A549 (cell line): ENCODE results near the gene ERN1. TPM values are rescaled to one million over a fixed set of nuclear protein-coding genes. Genes with fewer than 3 reads are reported as not detected.

Source experiments
- ATAC-seq, 2 experiments: fragments of 200-7000 bp in 1 of 2; fragments of >200 bp in 1 of 2; cut with Nextera tagmentation in 1 of 2; cut with Tn5 transposase in 1 of 2; 3 replicates each; pipeline versions ENCODE4 v1.8.0 to v1.9.1; 2018 to 2020; ENCODE audit warnings: mild to moderate bottlenecking in 1 of 2, moderate library complexity in 1 of 2
- CTCF ChIA-PET: fragments of 300-600 bp; sonication (Branson Sonifier 250); formaldehyde crosslinking; extraction: SDS; loops from one replicate; lab custom pipeline; 2021; ENCODE audit warnings: antibody characterized with exemption, inconsistent platforms; lab: Yijun Ruan, JAX
- POLR2A ChIA-PET: fragments of 350-600 bp; formaldehyde crosslinking; extraction: SDS; loops from one replicate; lab custom pipeline; 2021; ENCODE audit warnings: antibody characterized with exemption, inconsistent platforms; lab: Yijun Ruan, JAX
- DNase-seq, 2 experiments: peaks; one replicate each; pipeline versions ENCODE4 v3.0.0 to v3.0.0-alpha.2; 2011 to 2016; ENCODE audit warnings: low read depth in 1 of 2, low spot score in 1 of 2
- FAIRE-seq: peaks from 2 replicates; lab custom pipeline; 2011; peaks lifted over from hg19 to GRCh38; lab: Jason Lieb, UNC
- H3K27ac ChIP-seq, 2 experiments: fragments of >200 bp; sonication (Bioruptor Twin); formaldehyde crosslinking; 3 replicates each; pipeline ENCODE4 v1.5.1; 2016 to 2017
- H3K4me1 ChIP-seq: fragments of >200 bp; sonication (Bioruptor Twin); formaldehyde crosslinking; 3 replicates; pipeline ENCODE4 v1.6.1; 2016
- H3K4me2 ChIP-seq: fragments of >200 bp; sonication (Bioruptor Twin); formaldehyde crosslinking; 3 replicates; pipeline ENCODE4 v1.6.1; 2016
- H3K4me3 ChIP-seq: fragments of >200 bp; sonication (Bioruptor Twin); formaldehyde crosslinking; 3 replicates; pipeline ENCODE4 v1.5.1; 2016
- H3K9me3 ChIP-seq: fragments of >200 bp; sonication (Bioruptor Twin); formaldehyde crosslinking; 3 replicates; pipeline ENCODE4 v1.6.1; 2016
- BHLHE40 ChIP-seq: IDR thresholded peaks from 2 replicates; pipeline ENCODE4 v1.6.1; 2012; ENCODE audit warnings: low read depth, low read length, inconsistent platforms
- CEBPB ChIP-seq, 2 experiments: fragments of >200 bp in 1 of 2; sonication (Bioruptor Twin) in 1 of 2; formaldehyde crosslinking in 1 of 2; IDR thresholded peaks; 2 replicates each; pipeline ENCODE4 v1.6.1; 2012 to 2016
- EP300 ChIP-seq, 2 experiments: fragments of >200 bp; sonication (Bioruptor Twin); formaldehyde crosslinking; IDR thresholded peaks; 2 replicates in 1 of 2; 3 replicates in 1 of 2; pipeline ENCODE4 v1.6.1; 2016 to 2017
- FOSL2 ChIP-seq, 2 experiments: fragments of 450-650 bp in 1 of 2; fragments of >200 bp in 1 of 2; sonication (Bioruptor Twin) in 1 of 2; formaldehyde crosslinking; IDR thresholded peaks; 2 replicates each; pipeline versions ENCODE4 v1.5.0 to v1.6.1; 2016 to 2020; ENCODE audit warnings: mild to moderate bottlenecking in 1 of 2, moderate library complexity in 1 of 2
- FOXS1 ChIP-seq: fragments of 250-450 bp; sonication (Bioruptor Pico); IDR thresholded peaks from 2 replicates; pipeline ENCODE4 v1.5.0; 2020; ENCODE audit warnings: mild to moderate bottlenecking, moderate library complexity
- GATA3 ChIP-seq: IDR thresholded peaks from 2 replicates; pipeline ENCODE4 v1.6.1; 2012; ENCODE audit warnings: borderline replicate concordance
- HDAC2 ChIP-seq: fragments of 200-600 bp; sonication (generic); IDR thresholded peaks from 2 replicates; pipeline ENCODE4 v1.6.1; 2016
- HEYL ChIP-seq: fragments of 250-450 bp; sonication (Bioruptor Pico); IDR thresholded peaks from 2 replicates; pipeline ENCODE4 v1.8.0; 2021; ENCODE audit warnings: mild to moderate bottlenecking, moderate library complexity
- HOXB5 ChIP-seq: fragments of 250-450 bp; sonication (Bioruptor Pico); IDR thresholded peaks from 2 replicates; pipeline ENCODE4 v1.5.0; 2020; ENCODE audit warnings: mild to moderate bottlenecking, moderate library complexity
- JUN ChIP-seq, 2 experiments: fragments of >200 bp; sonication (Bioruptor Twin); formaldehyde crosslinking; IDR thresholded peaks; 2 replicates in 1 of 2; 3 replicates in 1 of 2; pipeline ENCODE4 v1.6.1; 2016 to 2017
- JUNB ChIP-seq: fragments of >200 bp; sonication (Bioruptor Twin); formaldehyde crosslinking; IDR thresholded peaks from 2 replicates; pipeline ENCODE4 v1.6.1; 2016
- RAD21 ChIP-seq, 2 experiments: fragments of >200 bp in 1 of 2; sonication (Bioruptor Twin) in 1 of 2; formaldehyde crosslinking in 1 of 2; IDR thresholded peaks in 1 of 2; conservative IDR thresholded peaks in 1 of 2; 2 replicates in 1 of 2; 3 replicates in 1 of 2; pipeline ENCODE4 v1.6.1; 2012 to 2018; ENCODE audit warnings: inconsistent platforms in 1 of 2
- SMC3 ChIP-seq: fragments of >200 bp; sonication (Bioruptor Twin); formaldehyde crosslinking; IDR thresholded peaks from 3 replicates; pipeline ENCODE4 v1.6.1; 2018; ENCODE audit warnings: inconsistent platforms
- TFCP2L1 ChIP-seq: fragments of 250-450 bp; sonication (Bioruptor Pico); IDR thresholded peaks from 2 replicates; pipeline ENCODE4 v1.5.0; 2021; ENCODE audit warnings: mild to moderate bottlenecking
- ZFP36 ChIP-seq: fragments of 450-650 bp; IDR thresholded peaks from 2 replicates; pipeline ENCODE4 v1.6.1; 2014; ENCODE audit warnings: borderline replicate concordance; ENCODE audit not compliant: partially characterized antibody
- ZSCAN20 ChIP-seq: fragments of 250-450 bp; sonication (Bioruptor Pico); IDR thresholded peaks from 2 replicates; pipeline ENCODE4 v1.8.0; 2022; ENCODE audit warnings: mild to moderate bottlenecking, moderate library complexity
- WGBS: methylation state at CpG from one replicate; pipeline ENCODE4 v1.1.6; 2017; ENCODE audit errors: missing lambda C conversion rate; 5-methylcytosine and 5-hydroxymethylcytosine counted together
- polyA plus RNA-seq, 4 experiments: library from polyadenylated mRNA; depleted of rRNA in 3 of 4; stranded (reverse); fragments of >200 nt; fragmentation: RNase III in 1 of 4; extraction: RNeasy Plus Mini Kit Qiagen cat#74134 plus additional on column Dnase treatment in 1 of 4; gene quantifications; 2 replicates in 3 of 4; 3 replicates in 1 of 4; pipeline ENCODE4 v1.2.3, GENCODE V29; 2011 to 2017
- TF ChIP-seq, protein P1 (sequence below): IDR thresholded peaks from 2 replicates; pipeline ENCODE4 v1.6.1; 2012
- TF ChIP-seq, protein P2 (sequence below): fragments of >200 bp; sonication (Bioruptor Twin); formaldehyde crosslinking; IDR thresholded peaks from 3 replicates; pipeline ENCODE4 v1.6.1; 2016
- TF ChIP-seq, protein P3 (sequence below): fragments of >200 bp; sonication (Bioruptor Twin); formaldehyde crosslinking; IDR thresholded peaks from 2 replicates; pipeline ENCODE4 v1.6.1; 2016
- TF ChIP-seq, protein P4 (sequence below): fragments of 150-350 bp; IDR thresholded peaks from 2 replicates; pipeline ENCODE4 v1.6.1; 2014; ENCODE audit warnings: low read depth, mild to moderate bottlenecking, low read length
- TF ChIP-seq, protein P5 (sequence below): fragments of 450-650 bp; IDR thresholded peaks from 2 replicates; pipeline ENCODE4 v1.6.1; 2014; ENCODE audit warnings: antibody characterized with exemption
- TF ChIP-seq, protein P6 (sequence below): fragments of >200 bp; sonication (Bioruptor Twin); formaldehyde crosslinking; IDR thresholded peaks from 3 replicates; pipeline ENCODE4 v1.5.1; 2016

Gene ERN1
- polyA plus RNA-seq, 2 of the 4 experiments (the other 2 are of a cell fraction): 4.1 to 19.8 TPM

DNA sequence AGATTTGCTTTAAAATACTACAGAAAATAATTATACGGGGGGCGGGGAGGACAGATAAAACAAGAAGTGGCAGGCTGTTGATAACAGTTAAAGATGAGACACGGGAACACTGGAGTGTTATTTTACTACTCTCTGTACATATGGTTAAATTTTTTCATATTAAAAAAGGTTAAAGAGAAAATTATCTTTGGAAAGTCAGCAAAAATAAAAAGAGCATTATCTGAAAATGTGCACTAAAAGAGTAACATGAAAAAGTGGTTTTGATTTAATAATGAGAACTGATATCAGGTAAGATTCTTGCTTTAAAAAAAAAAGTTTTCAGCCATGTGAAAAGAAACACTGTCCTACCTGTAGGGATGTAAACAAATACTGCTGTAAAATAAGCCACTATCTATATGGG, 46.9 kb downstream of the ERN1 start:
- Histone ChIP-seq H3K4me3 (no peak overlapping the region), H3K27ac (peak overlapping the region; percentile 88 to 89), H3K4me1 (peaks cover 75% of the 10 kb centered on the region), H3K9me3 (no peaks in the 10 kb centered on the region), H3K4me2 (peak overlapping the region; percentile 69)
- ChIA-PET POLR2A (interaction anchor here (0.8 to 4.4 kb wide), 4 partner anchors 9 to 54 kb away, joined by 3 to 27 read pairs (median 8); partner anchors contain the start of gene ERN1), CTCF (interaction anchor here (0.9 to 5.2 kb wide), 11 partner anchors 7 to 93 kb away, joined by 3 to 27 read pairs (median 5); no protein-coding TSS in a partner anchor)
- TF ChIP-seq HOXB5 (no peak), ZSCAN20 (CRISPR knock-in tag) (0 out of 2 replicates have a peak, but pooled peaks have one; percentile 22), ZFP36 (no peak), TFCP2L1 (CRISPR knock-in tag) (no peak)
- FAIRE-seq (no peak), ATAC-seq (no peak), DNase-seq (no peak)
- WGBS: 65% methylated on average over 3 of the region's 3 CpGs

DNA sequence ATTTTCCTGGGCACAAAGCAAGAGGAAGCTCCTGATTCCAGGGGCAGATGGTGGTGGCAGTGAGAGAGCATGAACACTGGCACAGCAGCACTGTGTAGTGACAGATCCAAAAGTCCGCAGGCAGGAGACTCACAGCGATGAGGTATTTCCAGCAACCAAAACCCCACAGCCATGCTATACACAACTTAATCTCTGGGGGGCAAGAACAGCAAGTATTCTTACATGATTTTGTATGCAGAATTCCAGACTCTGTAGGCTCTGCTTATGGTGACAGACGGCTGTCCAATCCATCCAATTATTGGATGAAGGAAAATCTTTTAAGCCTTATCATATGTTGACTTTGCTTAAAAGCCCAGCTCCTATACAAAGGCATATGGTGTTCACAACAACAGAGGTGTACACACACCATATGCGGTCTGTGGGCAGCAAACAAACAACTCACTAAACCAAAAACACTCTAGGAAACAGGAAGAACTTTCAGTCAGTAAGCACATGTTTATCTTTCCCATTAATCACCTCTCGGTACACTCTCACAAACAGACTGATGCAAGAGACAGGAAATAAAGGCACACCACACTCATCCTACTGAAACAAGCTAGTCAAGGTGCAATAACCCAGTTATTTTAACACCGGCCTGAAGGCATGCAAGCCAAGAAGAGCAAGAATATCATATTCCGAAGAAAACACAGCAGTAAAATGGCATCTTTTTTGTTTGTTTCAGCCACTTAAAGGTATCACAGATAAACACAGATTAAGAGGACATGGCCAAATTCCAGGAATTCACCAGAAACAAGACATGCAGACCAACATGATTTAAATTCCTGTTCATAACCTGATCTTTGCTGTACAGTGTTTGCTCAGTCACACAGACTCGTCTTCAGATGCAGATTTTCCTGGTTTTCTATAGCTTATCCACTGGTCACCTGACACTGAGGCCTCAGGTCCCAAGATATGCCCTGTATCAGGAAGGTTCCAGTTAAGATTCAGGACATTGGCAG, 47.8 kb downstream of the ERN1 start:
- CTCF ChIA-PET: interaction anchor here (0.9 to 4.9 kb wide), 12 partner anchors 11 to 92 kb away, joined by 3 to 27 read pairs (median 4); no protein-coding TSS in a partner anchor
- POLR2A ChIA-PET: interaction anchor here (0.7 to 4.4 kb wide), 5 partner anchors 17 to 64 kb away, joined by 3 to 27 read pairs (median 5); partner anchors contain the start of gene ERN1
- Histone ChIP-seq H3K9me3 (no peaks in the 10 kb centered on the region), H3K4me2 (peak overlapping the region; percentile 69), H3K4me3 (peak overlapping the region; percentile 2; the same call in 1 of the 3 replicates), H3K4me1 (peaks cover 77% of the 10 kb centered on the region), H3K27ac (peak overlapping the region; percentile 88 to 89)
- peak; percentile 86 for TF ChIP-seq GATA3
- no peak; the same call in 1 of the 2 replicates for TF ChIP-seq BHLHE40
- TF ChIP-seq ZSCAN20 (CRISPR knock-in tag): peak; percentile 95
- TF ChIP-seq, protein P1, sequence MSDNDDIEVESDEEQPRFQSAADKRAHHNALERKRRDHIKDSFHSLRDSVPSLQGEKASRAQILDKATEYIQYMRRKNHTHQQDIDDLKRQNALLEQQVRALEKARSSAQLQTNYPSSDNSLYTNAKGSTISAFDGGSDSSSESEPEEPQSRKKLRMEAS: peak; percentile 83
- TF ChIP-seq, protein P2, sequence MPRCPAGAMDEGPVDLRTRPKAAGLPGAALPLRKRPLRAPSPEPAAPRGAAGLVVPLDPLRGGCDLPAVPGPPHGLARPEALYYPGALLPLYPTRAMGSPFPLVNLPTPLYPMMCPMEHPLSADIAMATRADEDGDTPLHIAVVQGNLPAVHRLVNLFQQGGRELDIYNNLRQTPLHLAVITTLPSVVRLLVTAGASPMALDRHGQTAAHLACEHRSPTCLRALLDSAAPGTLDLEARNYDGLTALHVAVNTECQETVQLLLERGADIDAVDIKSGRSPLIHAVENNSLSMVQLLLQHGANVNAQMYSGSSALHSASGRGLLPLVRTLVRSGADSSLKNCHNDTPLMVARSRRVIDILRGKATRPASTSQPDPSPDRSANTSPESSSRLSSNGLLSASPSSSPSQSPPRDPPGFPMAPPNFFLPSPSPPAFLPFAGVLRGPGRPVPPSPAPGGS: peak; percentile 87
- TF ChIP-seq HDAC2: no peak
- TF ChIP-seq HEYL (CRISPR knock-in tag): peak; percentile 15; the same call in 1 of the 2 replicates
- peak; percentile 83 for TF ChIP-seq JUNB
- TF ChIP-seq, protein P3, sequence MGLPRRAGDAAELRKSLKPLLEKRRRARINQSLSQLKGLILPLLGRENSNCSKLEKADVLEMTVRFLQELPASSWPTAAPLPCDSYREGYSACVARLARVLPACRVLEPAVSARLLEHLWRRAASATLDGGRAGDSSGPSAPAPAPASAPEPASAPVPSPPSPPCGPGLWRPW: peak; percentile 68; the same call in 1 of the 2 replicates
- TF ChIP-seq, protein P4, sequence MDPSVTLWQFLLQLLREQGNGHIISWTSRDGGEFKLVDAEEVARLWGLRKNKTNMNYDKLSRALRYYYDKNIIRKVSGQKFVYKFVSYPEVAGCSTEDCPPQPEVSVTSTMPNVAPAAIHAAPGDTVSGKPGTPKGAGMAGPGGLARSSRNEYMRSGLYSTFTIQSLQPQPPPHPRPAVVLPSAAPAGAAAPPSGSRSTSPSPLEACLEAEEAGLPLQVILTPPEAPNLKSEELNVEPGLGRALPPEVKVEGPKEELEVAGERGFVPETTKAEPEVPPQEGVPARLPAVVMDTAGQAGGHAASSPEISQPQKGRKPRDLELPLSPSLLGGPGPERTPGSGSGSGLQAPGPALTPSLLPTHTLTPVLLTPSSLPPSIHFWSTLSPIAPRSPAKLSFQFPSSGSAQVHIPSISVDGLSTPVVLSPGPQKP: no peak
- peak in 1 of 2 experiments; percentile 49; a peak in 3 of 5 replicates for TF ChIP-seq RAD21 (conservative IDR thresholded peaks at IDR 0.05 in 1 of 2, IDR thresholded peaks at IDR 0.05 in 1 of 2)
- TF ChIP-seq CEBPB (IDR thresholded peaks at IDR 0.05): peak; percentile 93 to 96
- TF ChIP-seq, protein P5, sequence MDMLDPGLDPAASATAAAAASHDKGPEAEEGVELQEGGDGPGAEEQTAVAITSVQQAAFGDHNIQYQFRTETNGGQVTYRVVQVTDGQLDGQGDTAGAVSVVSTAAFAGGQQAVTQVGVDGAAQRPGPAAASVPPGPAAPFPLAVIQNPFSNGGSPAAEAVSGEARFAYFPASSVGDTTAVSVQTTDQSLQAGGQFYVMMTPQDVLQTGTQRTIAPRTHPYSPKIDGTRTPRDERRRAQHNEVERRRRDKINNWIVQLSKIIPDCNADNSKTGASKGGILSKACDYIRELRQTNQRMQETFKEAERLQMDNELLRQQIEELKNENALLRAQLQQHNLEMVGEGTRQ: peak; percentile 45; the same call in 1 of the 2 replicates
- TF ChIP-seq FOXS1 (CRISPR knock-in tag): no peak
- TF ChIP-seq, protein P6, sequence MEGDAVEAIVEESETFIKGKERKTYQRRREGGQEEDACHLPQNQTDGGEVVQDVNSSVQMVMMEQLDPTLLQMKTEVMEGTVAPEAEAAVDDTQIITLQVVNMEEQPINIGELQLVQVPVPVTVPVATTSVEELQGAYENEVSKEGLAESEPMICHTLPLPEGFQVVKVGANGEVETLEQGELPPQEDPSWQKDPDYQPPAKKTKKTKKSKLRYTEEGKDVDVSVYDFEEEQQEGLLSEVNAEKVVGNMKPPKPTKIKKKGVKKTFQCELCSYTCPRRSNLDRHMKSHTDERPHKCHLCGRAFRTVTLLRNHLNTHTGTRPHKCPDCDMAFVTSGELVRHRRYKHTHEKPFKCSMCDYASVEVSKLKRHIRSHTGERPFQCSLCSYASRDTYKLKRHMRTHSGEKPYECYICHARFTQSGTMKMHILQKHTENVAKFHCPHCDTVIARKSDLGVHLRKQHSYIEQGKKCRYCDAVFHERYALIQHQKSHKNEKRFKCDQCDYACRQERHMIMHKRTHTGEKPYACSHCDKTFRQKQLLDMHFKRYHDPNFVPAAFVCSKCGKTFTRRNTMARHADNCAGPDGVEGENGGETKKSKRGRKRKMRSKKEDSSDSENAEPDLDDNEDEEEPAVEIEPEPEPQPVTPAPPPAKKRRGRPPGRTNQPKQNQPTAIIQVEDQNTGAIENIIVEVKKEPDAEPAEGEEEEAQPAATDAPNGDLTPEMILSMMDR: no peak
- TF ChIP-seq EP300 (IDR thresholded peaks at IDR 0.05): peak; percentile 87 to 93; a peak in 4 of 5 replicates
- TF ChIP-seq JUN (IDR thresholded peaks at IDR 0.05): peak; percentile 95 to 99
- peak; percentile 50; the same call in 1 of the 2 replicates for TF ChIP-seq FOSL2 (IDR thresholded peaks at IDR 0.05)
- TF ChIP-seq FOSL2 (CRISPR knock-in tag; IDR thresholded peaks at IDR 0.05): peak; percentile 89
- TF ChIP-seq SMC3: peak; percentile 42; the same call in 2 of the 3 replicates
- WGBS: 5% methylated on average over 8 of the region's 8 CpGs
- ATAC-seq (peak; percentile 85 to 95), FAIRE-seq (peak; percentile 46), DNase-seq (peak; percentile 79 to 93)
